Measurements from ENCODE around the gene REPS2. TPM values are rescaled to one million over a fixed set of nuclear protein-coding genes. Genes with fewer than 3 reads are reported as not detected.

Gene REPS2

GRCh38 chrX:17192106-17192505 lies 245.6 kb downstream of the REPS2 start:
- Histone ChIP-seq H3K56ac (ENCODE audit: low read length) (no peak overlapping the region), H3K79me2 (ENCODE audit: control insufficient read depth, insufficient read depth, low read length) (no peaks in the 10 kb centered on the region), H3K4me2 (ENCODE audit: low read length) (no peak overlapping the region), H3K4me1 (ENCODE audit: control insufficient read depth, low read depth, low read length) (no peaks in the 10 kb centered on the region), H3K79me1 (ENCODE audit: low read length) (no peaks in the 10 kb centered on the region), H3K4me3 (ENCODE audit: low read length) (no peak overlapping the region), H3K18ac (ENCODE audit: low read length) (no peak overlapping the region), H3K36me3 (ENCODE audit: control insufficient read depth, insufficient read depth, low read length) (no peaks in the 10 kb centered on the region), H3K9ac (ENCODE audit: low read length) (no peak overlapping the region), H3K27me3 (ENCODE audit: insufficient read depth, low read length, poor library complexity) (no peaks in the 10 kb centered on the region), H4K5ac (ENCODE audit: low read length) (no peak overlapping the region), H3K27ac (ENCODE audit: low read depth, low read length) (no peak overlapping the region), H3K4ac (ENCODE audit: low read depth, low read length) (no peak overlapping the region), H2BK120ac (ENCODE audit: low read depth, low read length) (no peak overlapping the region), H2BK15ac (replicated peaks; ENCODE audit: low read depth) (no peak overlapping the region), H4K8ac (ENCODE audit: low read depth, low read length) (no peak overlapping the region), H2AK5ac (ENCODE audit: low read length) (no peak overlapping the region), H2BK5ac (ENCODE audit: low read length) (no peak overlapping the region), H3K23ac (ENCODE audit: low read length) (no peak overlapping the region)
- DNase-seq: no peak
- WGBS (ENCODE audit: extremely low coverage, insufficient coverage, low lambda C conversion rate): no CpG with 5 or more reads among the region's 8 CpGs

Small RNAs within 50 kb of the gene (small RNA-seq; reads per million reads assigned to genes)
- gene RF00019 (ENCODE audit: insufficient read depth) (not detected), gene RF00190 (ENCODE audit: insufficient read depth) (not detected)

Measured in mesendoderm (in vitro differentiated cells).